Retinal pigment epithelial cell (primary cell): Measurements from ENCODE around the gene HAS3.
A peak's percentile ranks its signal among the peaks of the same experiment; 100 is the strongest.

Experiments
- DNase-seq: peaks from one replicate; pipeline ENCODE4 v3.0.0-alpha.2; 2010; ENCODE audit warnings: low read depth
- H3K4me3 ChIP-seq: 2 replicates; pipeline ENCODE4 v1.5.1; 2011; ENCODE audit warnings: mild to moderate bottlenecking, low read length, control low read depth, moderate library complexity
- CTCF ChIP-seq: conservative IDR thresholded peaks from 2 replicates; pipeline ENCODE4 v1.5.1; 2011; ENCODE audit warnings: low read depth, low read length, control low read depth, inconsistent platforms

The HAS3 gene

GRCh38 chr16:69079697-69080096 lies 25.8 kb upstream of the HAS3 start:
- H3K4me3 ChIP-seq = no peak overlapping the region
- no peak for TF ChIP-seq CTCF
- no peak for DNase-seq

- TF ChIP-seq CTCF = peak; percentile 17
- DNase-seq = no peak
- H3K4me3 ChIP-seq = no peak overlapping the region
Observed at GRCh38 chr16:69083306-69083941, 22.0 kb upstream of the HAS3 start.

GRCh38 chr16:69084289-69084688 lies 21.2 kb upstream of the HAS3 start:
- no peak for TF ChIP-seq CTCF
- DNase-seq = no peak

GRCh38 chr16:69085032-69085695 lies 20.3 kb upstream of the HAS3 start:
- no peak for DNase-seq
- H3K4me3 ChIP-seq = no peak overlapping the region
- TF ChIP-seq CTCF = no peak

More at GRCh38 chr16:69084289-69084688, 21.2 kb upstream of the HAS3 start:
- no peak overlapping the region for H3K4me3 ChIP-seq

GRCh38 chr16:69087161-69087581 lies 18.3 kb upstream of the HAS3 start:
- DNase-seq = no peak
- no peak for TF ChIP-seq CTCF
- no peak overlapping the region for H3K4me3 ChIP-seq

- TF ChIP-seq CTCF = no peak
- no peak for DNase-seq
- no peak overlapping the region for H3K4me3 ChIP-seq
Observed at GRCh38 chr16:69088684-69089083, 16.8 kb upstream of the HAS3 start.

GRCh38 chr16:69089091-69089910 lies 16.2 kb upstream of the HAS3 start:
- H3K4me3 ChIP-seq = no peak overlapping the region
- TF ChIP-seq CTCF = no peak
- peak; percentile 39 for DNase-seq
